HG02623 (cell line): ENCODE data around the gene PCDHGB1.
"Not testable (repeated sequence)": the region's sequence is repeated elsewhere in the genome, so short reads cannot be mapped to it uniquely, and the experiment has no call there.

ENCODE experiments used
- ATAC-seq: cut with Tn5 transposase; IDR thresholded peaks from one replicate; pipeline ENCODE4 v1.9.1; 2021; ENCODE audit warnings: moderate library complexity; ENCODE audit not compliant: unreplicated experiment

Gene PCDHGB1

DNA sequence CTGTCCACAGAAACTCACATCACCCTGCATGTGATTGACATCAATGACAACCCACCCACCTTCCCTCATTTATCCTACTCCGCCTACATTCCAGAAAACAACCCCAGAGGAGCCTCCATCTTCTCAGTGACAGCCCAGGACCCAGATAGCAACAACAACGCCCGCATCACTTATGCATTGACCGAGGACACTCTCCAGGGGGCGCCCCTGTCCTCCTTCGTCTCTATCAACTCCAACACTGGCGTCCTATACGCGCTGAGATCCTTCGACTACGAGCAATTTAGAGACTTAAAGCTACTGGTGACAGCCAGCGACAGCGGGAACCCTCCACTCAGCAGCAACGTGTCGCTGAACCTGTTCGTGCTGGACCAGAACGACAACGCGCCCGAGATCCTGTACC lies 4.6 kb upstream of the PCDHGB1 start:
- no peak for ATAC-seq

DNA sequence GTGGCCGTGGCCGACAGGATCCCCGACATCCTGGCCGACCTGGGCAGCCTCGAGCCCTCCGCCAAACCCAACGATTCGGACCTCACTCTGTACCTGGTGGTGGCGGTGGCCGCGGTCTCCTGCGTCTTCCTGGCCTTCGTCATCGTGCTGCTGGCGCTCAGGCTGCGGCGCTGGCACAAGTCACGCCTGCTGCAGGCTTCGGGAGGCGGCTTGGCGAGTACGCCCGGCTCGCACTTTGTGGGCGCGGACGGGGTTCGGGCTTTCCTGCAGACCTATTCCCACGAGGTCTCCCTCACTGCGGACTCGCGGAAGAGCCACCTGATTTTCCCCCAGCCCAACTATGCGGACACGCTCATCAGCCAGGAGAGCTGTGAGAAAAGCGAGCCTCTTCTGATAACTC lies 3.9 kb upstream of the PCDHGB1 start:
- not testable (repeated sequence) for ATAC-seq

DNA sequence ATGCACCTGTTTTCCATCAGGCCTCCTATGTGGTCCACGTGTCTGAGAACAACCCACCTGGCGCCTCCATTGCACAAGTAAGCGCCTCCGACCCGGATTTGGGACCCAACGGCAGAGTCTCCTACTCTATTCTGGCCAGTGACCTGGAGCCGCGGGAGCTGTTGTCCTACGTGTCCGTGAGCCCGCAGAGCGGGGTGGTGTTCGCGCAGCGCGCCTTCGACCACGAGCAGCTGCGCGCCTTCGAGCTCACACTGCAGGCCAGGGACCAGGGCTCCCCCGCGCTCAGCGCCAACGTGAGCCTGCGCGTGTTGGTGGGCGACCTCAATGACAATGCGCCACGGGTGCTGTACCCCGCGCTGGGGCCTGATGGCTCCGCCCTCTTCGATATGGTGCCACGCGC lies 1.7 kb downstream of the PCDHGB1 start:
- no peak for ATAC-seq

DNA sequence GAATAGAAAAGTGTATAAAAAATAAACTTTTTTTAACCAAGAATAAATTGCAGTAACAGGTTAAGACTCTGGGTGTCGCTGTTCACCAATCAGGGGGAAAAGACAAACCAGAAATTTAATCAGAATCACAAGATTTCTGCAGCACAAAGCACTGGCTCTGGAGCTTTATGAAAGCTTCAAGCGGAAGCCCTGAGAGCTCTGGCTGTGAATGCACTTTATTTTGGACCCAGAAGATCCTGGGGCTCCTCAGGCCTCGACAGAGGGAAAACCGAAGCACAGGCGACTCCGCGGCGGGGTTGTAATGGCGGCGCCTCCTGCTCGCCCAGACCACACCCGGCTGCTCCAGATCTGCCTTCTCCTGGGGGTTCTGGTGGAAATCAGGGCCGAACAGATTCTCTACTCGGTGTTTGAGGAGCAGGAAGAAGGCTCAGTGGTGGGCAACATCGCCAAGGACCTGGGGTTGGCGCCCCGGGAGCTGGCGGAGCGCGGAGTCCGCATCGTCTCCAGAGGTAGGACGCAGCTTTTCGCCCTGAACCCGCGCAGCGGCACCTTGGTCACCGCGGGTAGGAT lies 5.1 kb downstream of the PCDHGB1 start, which contains the start of gene PCDHGA4:
TSS of gene PCDHGA4 (plus strand) at position 122 of the 570 bp plus-strand sequence. CDS start at position 209, 87 bp downstream.
- no peak for ATAC-seq

DNA sequence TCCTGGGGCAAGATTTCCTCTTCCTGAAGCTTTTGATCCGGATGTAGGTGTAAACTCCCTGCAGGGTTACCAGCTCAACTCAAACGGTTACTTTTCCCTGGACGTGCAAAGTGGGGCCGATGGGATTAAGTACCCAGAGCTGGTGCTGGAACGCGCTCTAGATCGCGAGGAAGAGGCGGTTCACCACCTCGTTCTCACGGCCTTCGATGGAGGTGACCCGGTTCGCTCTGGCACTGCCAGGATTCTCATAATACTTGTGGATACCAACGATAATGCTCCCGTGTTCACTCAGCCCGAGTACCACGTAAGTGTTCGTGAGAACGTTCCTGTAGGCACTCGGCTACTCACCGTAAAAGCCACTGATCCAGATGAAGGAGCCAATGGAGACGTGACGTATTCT lies 5.7 kb downstream of the PCDHGB1 start:
- no peak for ATAC-seq

DNA sequence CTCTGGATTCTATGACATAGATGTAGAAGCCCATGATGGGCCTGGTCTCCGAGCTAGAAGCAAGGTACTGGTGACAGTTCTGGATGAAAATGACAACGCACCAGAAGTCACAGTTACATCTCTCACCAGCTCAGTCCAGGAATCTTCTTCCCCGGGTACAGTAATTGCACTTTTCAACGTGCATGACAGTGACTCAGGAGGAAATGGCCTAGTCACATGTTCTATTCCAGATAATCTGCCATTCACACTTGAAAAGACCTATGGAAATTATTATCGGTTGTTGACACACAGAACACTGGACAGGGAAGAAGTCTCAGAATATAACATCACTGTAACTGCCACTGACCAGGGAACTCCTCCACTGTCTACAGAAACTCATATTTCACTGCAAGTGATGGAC lies 6.2 kb downstream of the PCDHGB1 start:
- ATAC-seq: no peak

DNA sequence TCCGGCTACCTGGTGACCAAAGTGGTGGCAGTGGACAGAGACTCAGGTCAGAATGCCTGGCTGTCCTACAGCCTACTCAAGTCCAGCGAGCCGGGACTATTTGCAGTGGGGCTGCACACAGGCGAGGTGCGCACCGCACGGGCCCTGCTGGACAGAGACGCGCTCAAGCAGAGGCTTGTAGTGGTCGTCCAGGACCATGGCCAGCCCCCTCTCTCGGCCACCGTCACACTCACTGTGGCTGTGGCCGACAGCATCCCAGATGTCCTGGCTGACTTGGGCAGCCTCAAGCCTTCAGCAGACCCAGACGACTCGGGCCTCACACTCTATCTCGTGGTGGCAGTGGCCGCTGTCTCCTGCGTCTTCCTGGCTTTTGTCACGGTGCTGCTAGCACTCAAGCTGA lies 7.1 kb downstream of the PCDHGB1 start:
- no peak for ATAC-seq

DNA sequence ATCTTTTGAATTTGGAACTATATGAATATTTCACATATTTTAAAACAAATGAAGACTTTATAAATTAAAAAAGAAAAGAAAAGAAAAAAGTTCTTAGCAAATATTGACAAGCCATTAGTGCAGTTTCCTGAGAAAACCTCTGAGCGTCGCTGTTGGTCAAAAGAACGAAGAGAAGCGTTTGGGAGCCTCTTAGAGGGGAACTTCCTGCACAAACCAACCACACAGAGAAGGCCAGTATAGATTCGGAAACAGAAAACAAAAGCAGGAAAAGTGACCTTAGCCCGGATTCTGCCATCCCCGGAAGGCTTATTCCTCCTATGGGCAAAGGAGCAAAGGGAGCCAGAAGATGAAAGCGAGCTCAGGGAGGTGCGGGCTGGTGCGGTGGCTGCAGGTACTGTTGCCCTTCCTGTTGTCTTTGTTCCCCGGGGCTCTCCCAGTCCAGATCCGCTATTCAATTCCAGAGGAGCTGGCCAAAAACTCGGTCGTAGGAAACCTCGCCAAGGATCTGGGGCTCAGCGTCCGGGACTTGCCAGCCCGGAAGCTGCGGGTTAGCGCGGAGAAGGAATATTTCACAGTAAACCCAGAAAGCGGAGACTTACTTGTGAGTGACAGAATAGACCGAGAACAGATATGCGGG lies 10.0 kb downstream of the PCDHGB1 start, which contains the start of gene PCDHGB2:
TSS of gene PCDHGB2 (plus strand) at position 205 of the 637 bp plus-strand sequence. CDS start at position 347, 142 bp downstream.
- peak; percentile 68 for ATAC-seq

DNA sequence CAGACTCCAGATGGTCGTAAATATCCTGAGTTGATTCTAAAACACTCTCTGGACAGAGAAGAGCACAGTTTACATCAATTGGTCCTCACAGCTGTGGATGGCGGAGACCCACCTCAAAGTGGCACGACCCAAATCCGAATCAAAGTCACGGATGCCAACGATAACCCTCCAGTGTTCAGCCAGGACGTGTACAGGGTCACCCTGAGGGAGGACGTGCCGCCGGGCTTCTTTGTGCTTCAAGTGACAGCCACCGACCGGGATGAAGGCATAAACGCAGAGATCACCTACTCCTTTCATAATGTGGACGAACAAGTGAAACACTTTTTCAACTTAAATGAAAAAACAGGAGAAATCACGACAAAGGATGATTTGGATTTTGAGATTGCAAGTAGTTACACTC lies 10.8 kb downstream of the PCDHGB1 start:
- no peak for ATAC-seq

DNA sequence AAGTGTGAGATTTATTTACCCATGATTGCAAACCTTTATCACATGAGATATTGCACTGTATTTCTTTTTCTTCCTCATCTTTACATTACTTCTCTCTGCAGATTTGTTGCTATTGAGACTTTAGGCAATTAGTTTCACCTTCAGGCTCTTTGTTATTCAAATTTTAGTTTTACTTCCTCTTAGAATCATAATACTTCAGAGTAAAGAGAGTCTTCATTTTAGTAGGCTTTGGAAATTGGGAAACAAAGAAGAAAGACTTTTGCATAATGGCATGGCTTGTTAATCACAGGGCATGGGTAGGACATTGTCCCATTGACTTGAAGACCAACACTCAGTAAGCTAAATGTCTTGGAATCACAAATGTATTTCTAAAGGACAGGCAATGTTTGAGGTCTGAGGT lies 12.8 kb downstream of the PCDHGB1 start:
- no peak for ATAC-seq

DNA sequence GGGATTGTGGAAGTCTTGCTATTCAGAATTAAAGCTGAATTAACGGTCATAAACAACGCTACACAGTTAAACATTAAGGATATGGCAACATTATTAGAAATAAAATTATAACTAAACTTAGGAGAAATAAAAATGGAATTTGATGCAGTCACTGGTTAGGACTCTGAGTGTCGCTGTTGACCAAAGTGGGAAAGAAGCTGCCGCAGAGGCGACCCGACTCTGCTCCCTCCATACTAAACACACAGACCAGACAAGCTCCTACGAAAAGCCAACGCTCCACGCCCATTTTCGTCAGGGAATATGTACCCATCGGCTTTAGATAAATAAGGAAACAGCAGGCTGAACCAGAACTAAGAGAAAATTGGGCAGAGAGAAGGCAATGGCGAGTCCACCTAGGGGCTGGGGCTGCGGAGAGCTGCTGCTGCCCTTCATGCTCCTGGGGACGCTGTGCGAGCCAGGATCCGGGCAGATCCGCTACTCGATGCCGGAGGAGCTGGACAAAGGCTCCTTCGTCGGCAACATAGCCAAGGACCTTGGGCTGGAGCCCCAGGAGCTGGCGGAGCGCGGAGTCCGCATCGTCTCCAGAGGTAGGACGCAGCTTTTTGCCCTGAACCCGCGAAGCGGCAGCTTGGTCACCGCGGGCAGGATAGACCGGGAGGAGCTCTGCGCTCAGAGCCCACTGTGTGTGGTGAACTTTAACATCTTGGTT lies 14.2 kb downstream of the PCDHGB1 start, which contains the start of gene PCDHGA5:
TSS of gene PCDHGA5 (plus strand) at position 211 of the 709 bp plus-strand sequence. CDS start at position 380, 169 bp downstream.
- no peak for ATAC-seq

DNA sequence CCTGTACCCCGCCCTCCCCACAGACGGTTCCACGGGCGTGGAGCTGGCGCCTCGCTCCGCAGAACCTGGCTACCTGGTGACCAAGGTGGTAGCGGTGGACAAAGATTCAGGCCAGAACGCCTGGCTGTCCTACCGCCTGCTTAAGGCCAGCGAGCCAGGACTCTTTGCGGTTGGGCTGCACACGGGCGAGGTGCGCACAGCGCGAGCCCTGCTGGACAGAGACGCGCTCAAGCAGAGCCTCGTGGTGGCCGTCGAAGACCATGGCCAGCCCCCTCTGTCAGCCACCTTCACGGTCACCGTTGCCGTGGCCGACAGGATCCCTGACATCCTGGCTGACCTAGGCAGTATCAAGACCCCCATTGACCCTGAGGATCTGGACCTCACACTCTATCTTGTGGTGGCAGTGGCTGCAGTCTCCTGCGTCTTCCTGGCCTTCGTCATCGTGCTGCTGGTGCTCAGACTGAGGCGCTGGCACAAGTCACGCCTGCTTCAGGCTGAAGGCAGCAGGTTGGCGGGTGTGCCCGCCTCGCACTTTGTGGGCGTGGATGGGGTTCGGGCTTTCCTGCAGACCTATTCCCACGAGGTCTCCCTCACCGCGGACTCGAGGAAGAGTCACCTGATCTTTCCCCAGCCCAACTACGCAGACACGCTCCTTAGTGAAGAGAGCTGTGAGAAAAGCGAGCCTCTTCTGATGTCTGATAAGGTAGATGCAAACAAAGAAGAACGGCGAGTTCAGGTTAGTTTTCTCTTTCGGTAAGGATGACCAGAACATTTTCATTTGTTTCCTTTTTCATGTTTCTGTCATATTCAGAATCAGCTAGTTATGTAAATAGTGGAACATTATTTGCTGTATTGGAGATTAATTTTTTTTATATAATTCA lies 16.4 kb downstream of the PCDHGB1 start:
- no peak for ATAC-seq

DNA sequence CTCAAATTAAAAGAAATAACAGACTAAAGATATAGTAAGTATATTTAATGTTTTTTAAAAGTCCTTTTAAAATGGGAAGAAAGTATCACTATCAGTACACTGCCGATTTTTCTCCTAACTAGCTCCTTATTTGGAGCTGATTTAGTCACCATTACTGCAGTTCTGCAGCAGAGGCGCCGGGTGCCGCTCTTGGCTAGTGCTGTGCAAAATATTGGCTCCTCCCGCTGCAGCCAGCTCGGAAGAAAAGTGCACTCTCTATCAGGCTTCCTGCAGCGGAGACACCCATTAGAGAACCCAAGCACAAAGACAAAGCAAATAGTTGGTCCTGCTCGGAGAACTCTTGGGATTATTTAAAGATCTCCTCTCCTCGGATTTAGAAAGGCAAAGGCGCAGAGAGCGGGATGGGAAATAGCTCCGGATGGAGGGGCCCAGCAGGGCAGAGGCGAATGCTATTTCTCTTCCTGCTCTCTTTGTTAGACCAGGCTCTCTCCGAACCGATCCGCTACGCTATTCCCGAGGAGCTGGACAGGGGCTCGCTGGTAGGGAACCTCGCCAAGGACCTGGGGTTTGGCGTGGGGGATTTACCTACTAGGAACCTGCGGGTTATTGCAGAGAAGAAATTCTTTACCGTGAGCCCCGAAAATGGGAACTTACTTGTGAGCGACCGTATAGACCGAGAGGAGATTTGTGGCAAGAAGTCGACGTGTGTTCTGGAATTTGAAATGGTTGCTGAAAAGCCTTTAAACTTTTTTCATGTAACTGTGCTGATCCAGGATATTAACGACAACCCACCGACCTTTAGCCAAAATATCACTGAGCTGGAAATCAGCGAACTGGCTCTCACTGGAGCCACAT lies 20.3 kb downstream of the PCDHGB1 start, which contains the start of gene PCDHGB3:
TSS of gene PCDHGB3 (plus strand) at position 249 of the 855 bp plus-strand sequence. CDS start at position 402, 153 bp downstream.
- ATAC-seq: peak; percentile 89

DNA sequence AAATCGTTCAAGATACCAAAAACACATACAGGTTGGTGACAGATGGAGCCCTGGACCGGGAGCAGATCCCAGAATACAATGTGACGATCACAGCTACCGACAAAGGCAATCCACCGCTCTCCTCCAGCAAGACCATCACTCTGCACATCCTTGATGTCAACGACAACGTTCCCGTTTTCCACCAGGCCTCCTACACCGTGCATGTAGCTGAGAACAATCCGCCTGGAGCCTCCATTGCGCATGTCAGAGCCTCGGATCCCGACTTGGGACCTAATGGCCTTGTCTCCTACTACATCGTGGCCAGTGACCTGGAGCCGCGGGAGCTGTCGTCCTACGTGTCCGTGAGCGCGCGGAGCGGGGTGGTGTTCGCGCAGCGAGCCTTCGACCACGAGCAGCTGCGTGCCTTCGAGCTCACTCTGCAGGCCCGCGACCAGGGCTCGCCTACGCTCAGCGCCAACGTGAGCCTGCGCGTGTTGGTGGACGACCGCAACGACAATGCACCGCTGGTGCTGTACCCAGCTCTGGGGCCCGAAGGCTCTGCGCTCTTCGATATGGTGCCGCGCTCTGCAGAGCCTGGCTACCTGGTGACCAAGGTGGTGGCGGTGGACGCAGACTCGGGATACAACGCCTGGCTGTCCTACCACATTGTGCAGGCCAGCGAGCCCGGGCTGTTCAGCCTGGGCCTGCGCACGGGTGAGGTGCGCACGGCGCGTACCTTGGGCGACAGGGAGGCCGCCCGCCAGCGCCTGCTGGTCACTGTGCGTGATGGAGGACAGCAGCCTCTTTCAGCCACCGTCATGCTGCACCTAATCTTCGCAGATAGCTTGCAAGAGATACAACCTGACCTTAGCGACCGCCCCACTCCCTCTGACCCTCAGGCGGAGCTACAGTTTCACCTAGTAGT lies 21.9 kb downstream of the PCDHGB1 start:
- no peak for ATAC-seq

DNA sequence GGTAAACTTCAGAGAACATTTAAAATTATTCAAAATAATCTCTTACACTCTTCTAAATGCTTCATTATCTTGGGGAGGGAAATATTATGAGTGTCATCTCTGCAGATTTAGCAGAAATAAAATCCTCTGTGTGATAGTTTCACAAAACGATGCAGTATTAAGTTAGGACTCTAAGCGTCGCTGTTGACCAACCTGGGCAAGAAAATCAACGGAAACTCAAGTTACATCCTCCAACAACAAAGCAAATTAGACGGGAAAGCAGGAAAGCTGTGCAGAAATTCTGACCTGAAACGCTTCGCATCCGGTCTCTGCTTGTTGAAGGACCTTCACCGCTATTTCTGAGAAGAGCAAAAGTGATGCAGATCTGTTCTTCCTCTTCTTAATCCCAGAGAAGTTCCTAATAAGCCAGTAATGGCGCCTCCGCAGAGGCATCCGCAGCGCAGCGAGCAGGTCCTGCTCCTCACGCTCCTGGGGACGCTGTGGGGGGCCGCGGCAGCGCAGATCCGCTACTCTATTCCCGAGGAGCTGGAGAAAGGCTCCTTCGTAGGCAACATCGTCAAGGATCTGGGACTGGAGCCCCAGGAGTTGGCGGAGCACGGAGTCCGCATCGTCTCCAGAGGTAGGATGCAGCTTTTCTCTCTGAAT lies 23.9 kb downstream of the PCDHGB1 start, which contains the start of gene PCDHGA6:
TSS of gene PCDHGA6 (plus strand) at position 219 of the 645 bp plus-strand sequence. CDS start at position 412, 193 bp downstream.
- no peak for ATAC-seq

DNA sequence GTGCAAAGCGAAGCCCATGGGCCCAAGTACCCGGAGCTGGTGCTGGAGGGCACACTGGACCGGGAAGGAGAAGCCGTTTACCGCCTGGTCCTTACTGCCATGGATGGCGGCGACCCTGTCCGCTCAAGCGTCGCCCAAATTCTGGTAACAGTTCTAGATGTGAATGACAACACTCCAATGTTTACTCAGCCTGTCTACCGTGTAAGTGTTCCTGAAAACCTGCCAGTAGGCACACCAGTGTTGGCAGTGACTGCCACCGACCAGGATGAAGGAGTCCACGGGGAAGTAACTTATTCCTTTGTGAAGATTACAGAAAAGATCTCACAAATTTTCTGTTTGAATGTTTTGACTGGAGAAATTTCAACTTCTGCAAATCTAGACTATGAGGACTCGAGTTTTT lies 24.7 kb downstream of the PCDHGB1 start:
- ATAC-seq: no peak

DNA sequence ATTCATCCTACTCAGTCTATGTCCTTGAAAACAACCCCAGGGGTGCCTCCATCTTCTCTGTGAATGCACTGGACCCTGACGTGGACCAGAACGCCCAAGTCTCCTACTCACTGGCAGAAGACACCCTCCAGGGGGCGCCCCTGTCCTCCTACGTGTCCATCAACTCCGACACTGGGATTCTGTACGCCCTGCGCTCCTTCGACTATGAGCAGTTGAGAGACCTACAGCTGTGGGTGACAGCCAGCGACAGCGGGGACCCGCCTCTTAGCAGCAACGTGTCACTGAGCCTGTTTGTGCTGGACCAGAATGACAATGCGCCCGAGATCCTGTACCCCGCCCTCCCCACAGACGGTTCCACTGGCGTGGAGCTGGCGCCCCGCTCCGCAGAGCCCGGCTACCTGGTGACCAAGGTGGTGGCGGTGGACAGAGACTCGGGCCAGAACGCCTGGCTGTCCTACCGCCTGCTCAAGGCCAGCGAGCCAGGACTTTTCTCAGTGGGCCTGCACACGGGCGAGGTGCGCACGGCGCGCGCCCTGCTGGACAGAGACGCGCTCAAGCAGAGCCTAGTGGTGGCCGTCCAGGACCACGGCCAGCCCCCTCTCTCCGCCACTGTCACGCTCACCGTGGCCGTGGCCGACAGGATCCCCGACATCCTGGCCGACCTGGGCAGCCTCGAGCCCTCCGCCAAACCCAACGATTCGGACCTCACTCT lies 25.7 kb downstream of the PCDHGB1 start:
- ATAC-seq: not testable (repeated sequence)
